ENCODE data around the gene GALNT9.

DNA sequence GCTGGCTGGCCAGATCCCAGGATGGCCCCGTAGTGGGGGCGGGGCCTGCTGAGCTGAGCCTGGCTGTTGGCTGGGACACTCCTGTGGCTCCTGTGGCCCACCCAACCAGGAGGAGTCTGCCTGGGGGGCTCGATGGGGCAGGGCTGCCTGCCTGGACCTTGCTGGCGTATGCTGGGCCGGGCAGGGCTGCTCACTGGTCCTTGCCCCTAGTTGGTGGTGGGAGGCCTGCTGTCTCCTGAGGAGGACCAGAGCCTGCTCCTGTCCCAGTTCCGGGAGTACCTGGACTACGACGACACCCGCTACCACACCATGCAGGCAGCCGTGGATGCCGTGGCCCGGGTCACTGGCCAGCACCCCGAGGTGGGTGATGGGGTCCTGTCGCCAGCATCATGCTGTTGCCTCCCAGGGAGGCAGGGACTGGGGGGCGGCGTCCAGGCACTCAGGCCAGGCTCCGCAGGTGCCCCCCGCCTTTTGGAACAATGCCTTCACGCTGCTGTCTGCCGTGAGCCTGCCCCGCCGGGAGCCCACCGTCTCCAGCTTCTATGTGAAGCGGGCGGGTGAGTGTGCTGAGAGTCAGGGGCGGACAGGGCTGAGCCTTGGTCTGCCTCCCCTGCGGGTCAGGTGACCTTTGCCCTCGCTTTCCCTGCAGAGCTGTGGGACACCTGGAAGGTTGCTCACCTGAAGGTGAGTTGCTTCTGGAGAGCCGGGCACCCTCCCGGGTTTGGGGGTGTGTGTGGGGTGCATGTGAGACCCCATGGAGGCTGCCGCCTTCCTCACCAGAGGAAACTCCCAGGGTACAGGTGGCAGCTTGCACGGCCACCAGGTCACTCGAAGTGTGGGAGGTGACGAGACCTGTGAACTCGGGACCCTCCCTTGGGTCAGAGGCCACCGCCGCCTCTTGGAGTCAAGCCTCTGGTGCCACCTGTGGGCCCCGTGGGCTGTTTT is 181.7 kb downstream of the GALNT9 start:
- TF ChIP-seq, protein P1, sequence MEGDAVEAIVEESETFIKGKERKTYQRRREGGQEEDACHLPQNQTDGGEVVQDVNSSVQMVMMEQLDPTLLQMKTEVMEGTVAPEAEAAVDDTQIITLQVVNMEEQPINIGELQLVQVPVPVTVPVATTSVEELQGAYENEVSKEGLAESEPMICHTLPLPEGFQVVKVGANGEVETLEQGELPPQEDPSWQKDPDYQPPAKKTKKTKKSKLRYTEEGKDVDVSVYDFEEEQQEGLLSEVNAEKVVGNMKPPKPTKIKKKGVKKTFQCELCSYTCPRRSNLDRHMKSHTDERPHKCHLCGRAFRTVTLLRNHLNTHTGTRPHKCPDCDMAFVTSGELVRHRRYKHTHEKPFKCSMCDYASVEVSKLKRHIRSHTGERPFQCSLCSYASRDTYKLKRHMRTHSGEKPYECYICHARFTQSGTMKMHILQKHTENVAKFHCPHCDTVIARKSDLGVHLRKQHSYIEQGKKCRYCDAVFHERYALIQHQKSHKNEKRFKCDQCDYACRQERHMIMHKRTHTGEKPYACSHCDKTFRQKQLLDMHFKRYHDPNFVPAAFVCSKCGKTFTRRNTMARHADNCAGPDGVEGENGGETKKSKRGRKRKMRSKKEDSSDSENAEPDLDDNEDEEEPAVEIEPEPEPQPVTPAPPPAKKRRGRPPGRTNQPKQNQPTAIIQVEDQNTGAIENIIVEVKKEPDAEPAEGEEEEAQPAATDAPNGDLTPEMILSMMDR (IDR thresholded peaks at IDR 0.05) = no peak
- TF ChIP-seq POLR2A (IDR thresholded peaks at IDR 0.05) = no peak
